Glutamatergic neuron (in vitro differentiated cells): Measurements from ENCODE around the gene MYO15A. TPM values are rescaled to one million over a fixed set of nuclear protein-coding genes. Genes with fewer than 3 reads are reported as not detected.
A peak's percentile ranks its signal among the peaks of the same experiment; 100 is the strongest.

ENCODE experiments used
- DNase-seq: peaks from one replicate; pipeline ENCODE4 v3.0.0; 2022
- H3K27ac Mint-ChIP-seq: one replicate; pipeline ENCODE4 v1.8.0; 2020; ENCODE audit warnings: mild to moderate bottlenecking, mixed read lengths, inconsistent platforms; ENCODE audit not compliant: unreplicated experiment
- H3K27me3 Mint-ChIP-seq: one replicate; pipeline ENCODE4 v1.8.0; 2020; ENCODE audit warnings: mild to moderate bottlenecking, moderate library complexity, mixed read lengths, inconsistent platforms; ENCODE audit not compliant: unreplicated experiment
- H3K36me3 Mint-ChIP-seq: one replicate; pipeline ENCODE4 v1.8.0; 2020; ENCODE audit warnings: mild to moderate bottlenecking, mixed read lengths, inconsistent platforms; ENCODE audit not compliant: unreplicated experiment
- H3K4me1 Mint-ChIP-seq: one replicate; pipeline ENCODE4 v1.8.0; 2020; ENCODE audit warnings: mild to moderate bottlenecking, low read depth, mixed read lengths, inconsistent platforms; ENCODE audit not compliant: unreplicated experiment
- H3K4me3 Mint-ChIP-seq: one replicate; pipeline ENCODE4 v1.8.0; 2020; ENCODE audit warnings: mild to moderate bottlenecking, mixed read lengths, inconsistent platforms; ENCODE audit not compliant: unreplicated experiment
- H3K9me3 Mint-ChIP-seq: one replicate; pipeline ENCODE4 v1.8.0; 2020; ENCODE audit warnings: mild to moderate bottlenecking, moderate library complexity, mixed read lengths, inconsistent platforms; ENCODE audit not compliant: unreplicated experiment
- CTCF ChIP-seq: fragments of 200-600 bp; sonication (generic); IDR thresholded peaks from one replicate; pipeline ENCODE4 v1.5.0; 2021; ENCODE audit not compliant: partially characterized antibody, unreplicated experiment
- total RNA-seq: library from RNA; stranded (reverse); fragmentation: NEBNext Ultra II Directional; extraction: Animal tissue kit (Norgen Biotek cat#: 25700); gene quantifications from one replicate; pipeline ENCODE4 v1.2.1, GENCODE V29; 2021; ENCODE audit not compliant: unreplicated experiment

MYO15A gene
- total RNA-seq, 1 donor from 2014 or later: 4.0 TPM

- Mint-ChIP-seq H3K36me3 (no peaks in the 10 kb centered on the region), H3K27me3 (peaks cover 1% of the 10 kb centered on the region), H3K27ac (peak overlapping the region; percentile 76), H3K4me1 (peaks cover 17% of the 10 kb centered on the region), H3K9me3 (peaks cover 8% of the 10 kb centered on the region), H3K4me3 (no peak overlapping the region)
- no peak for TF ChIP-seq CTCF
- no peak for DNase-seq
These were observed 1.5 kb downstream of the MYO15A start for GRCh38 chr17:18109935-18110485.

- peaks cover 16% of the 10 kb centered on the region for H3K4me1 Mint-ChIP-seq
- H3K27me3 Mint-ChIP-seq: peaks cover 3% of the 10 kb centered on the region
- TF ChIP-seq CTCF: no peak
- H3K36me3 Mint-ChIP-seq: no peaks in the 10 kb centered on the region
- H3K27ac Mint-ChIP-seq: peak overlapping the region; percentile 38
- H3K9me3 Mint-ChIP-seq: peaks cover 11% of the 10 kb centered on the region
- H3K4me3 Mint-ChIP-seq: no peak overlapping the region
- no peak for DNase-seq
These were observed 2.1 kb downstream of the MYO15A start for GRCh38 chr17:18110636-18111145.

- no peak overlapping the region for H3K27ac Mint-ChIP-seq
- peaks cover 4% of the 10 kb centered on the region for H3K27me3 Mint-ChIP-seq
- H3K4me1 Mint-ChIP-seq: peaks cover 18% of the 10 kb centered on the region
- no peak for TF ChIP-seq CTCF
- DNase-seq: no peak
- H3K9me3 Mint-ChIP-seq: peaks cover 12% of the 10 kb centered on the region
- no peaks in the 10 kb centered on the region for H3K36me3 Mint-ChIP-seq
- no peak overlapping the region for H3K4me3 Mint-ChIP-seq
These were observed 2.9 kb downstream of the MYO15A start for GRCh38 chr17:18111330-18111971.

GRCh38 chr17:18115517-18115916, 7.0 kb downstream of the MYO15A start:
- no peak for TF ChIP-seq CTCF
- peaks cover 7% of the 10 kb centered on the region for H3K9me3 Mint-ChIP-seq
- peaks cover 18% of the 10 kb centered on the region for H3K4me1 Mint-ChIP-seq
- H3K4me3 Mint-ChIP-seq: peak overlapping the region; percentile 18
- no peaks in the 10 kb centered on the region for H3K36me3 Mint-ChIP-seq
- peaks cover 6% of the 10 kb centered on the region for H3K27me3 Mint-ChIP-seq
- DNase-seq: no peak
- H3K27ac Mint-ChIP-seq: peak overlapping the region; percentile 64

- TF ChIP-seq CTCF: no peak
- Mint-ChIP-seq H3K4me1 (peaks cover 18% of the 10 kb centered on the region), H3K4me3 (no peak overlapping the region), H3K9me3 (peaks cover 7% of the 10 kb centered on the region), H3K27ac (no peak overlapping the region), H3K27me3 (peaks cover 6% of the 10 kb centered on the region), H3K36me3 (no peaks in the 10 kb centered on the region)
- DNase-seq: no peak
These were observed 7.5 kb downstream of the MYO15A start for GRCh38 chr17:18116078-18116477.
